ENCODE measurements around the gene DNAH8. TPM values are rescaled to one million over a fixed set of nuclear protein-coding genes. Genes with fewer than 3 reads are reported as not detected.

The DNAH8 gene
- total RNA-seq, 1 donor: under 0.01 TPM

GRCh38 chr6:38901802-38902522 lies 186.9 kb downstream of the DNAH8 start:
- TF ChIP-seq, protein P1, sequence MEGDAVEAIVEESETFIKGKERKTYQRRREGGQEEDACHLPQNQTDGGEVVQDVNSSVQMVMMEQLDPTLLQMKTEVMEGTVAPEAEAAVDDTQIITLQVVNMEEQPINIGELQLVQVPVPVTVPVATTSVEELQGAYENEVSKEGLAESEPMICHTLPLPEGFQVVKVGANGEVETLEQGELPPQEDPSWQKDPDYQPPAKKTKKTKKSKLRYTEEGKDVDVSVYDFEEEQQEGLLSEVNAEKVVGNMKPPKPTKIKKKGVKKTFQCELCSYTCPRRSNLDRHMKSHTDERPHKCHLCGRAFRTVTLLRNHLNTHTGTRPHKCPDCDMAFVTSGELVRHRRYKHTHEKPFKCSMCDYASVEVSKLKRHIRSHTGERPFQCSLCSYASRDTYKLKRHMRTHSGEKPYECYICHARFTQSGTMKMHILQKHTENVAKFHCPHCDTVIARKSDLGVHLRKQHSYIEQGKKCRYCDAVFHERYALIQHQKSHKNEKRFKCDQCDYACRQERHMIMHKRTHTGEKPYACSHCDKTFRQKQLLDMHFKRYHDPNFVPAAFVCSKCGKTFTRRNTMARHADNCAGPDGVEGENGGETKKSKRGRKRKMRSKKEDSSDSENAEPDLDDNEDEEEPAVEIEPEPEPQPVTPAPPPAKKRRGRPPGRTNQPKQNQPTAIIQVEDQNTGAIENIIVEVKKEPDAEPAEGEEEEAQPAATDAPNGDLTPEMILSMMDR (IDR thresholded peaks at IDR 0.05; ENCODE audit: insufficient read depth, low read depth, low read length): no peak
- no peak overlapping the region for H3K4me3 ChIP-seq (ENCODE audit: low read depth, low read length)
- DNase-seq (ENCODE audit: low read depth): no peak

- TF ChIP-seq, protein P1 (IDR thresholded peaks at IDR 0.05; ENCODE audit: insufficient read depth, low read depth, low read length): no peak
- no peak for DNase-seq (ENCODE audit: low read depth)
- no peak overlapping the region for H3K4me3 ChIP-seq (ENCODE audit: low read depth, low read length)
Measured at GRCh38 chr6:38906582-38906981, 191.5 kb downstream of the DNAH8 start.

GRCh38 chr6:38907264-38907663 lies 192.2 kb downstream of the DNAH8 start:
- no peak for DNase-seq (ENCODE audit: low read depth)
- H3K4me3 ChIP-seq (ENCODE audit: low read depth, low read length): no peak overlapping the region
- TF ChIP-seq, protein P1 (IDR thresholded peaks at IDR 0.05; ENCODE audit: insufficient read depth, low read depth, low read length): no peak

DNA sequence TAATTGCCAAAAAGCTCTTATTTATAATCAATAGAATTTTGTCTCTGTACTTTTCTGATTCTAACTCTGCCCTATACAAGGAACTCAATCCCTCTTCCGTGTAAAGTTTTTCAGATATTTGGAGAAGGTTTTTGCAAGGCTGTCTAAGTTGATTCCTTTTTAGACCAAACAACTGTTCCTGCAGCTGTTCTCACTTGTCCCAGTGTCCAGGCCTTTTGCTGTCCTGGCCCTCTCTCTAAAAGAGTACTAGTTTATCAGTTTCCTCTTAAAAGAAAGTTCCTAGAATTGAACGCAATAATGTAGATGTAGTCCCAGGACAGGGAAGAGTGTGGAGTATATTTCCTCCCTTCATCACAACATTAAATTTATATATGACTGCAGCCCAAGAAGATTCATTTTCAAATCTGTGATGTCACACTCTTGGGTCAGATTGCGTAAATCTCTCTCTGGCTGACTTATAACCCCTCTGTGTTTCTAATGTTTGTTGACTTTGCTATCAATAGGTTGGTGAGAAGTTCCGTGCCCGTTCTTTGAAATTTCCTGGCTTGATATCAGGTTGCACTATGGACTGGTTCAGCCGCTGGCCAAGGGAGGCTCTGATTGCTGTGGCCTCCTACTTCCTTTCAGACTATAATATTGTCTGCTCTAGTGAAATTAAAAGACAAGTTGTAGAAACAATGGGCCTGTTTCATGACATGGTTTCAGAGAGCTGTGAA lies 194.1 kb downstream of the DNAH8 start:
- no peak for DNase-seq (ENCODE audit: low read depth)
- H3K4me3 ChIP-seq (ENCODE audit: low read depth, low read length): no peak overlapping the region
- TF ChIP-seq, protein P1 (IDR thresholded peaks at IDR 0.05; ENCODE audit: insufficient read depth, low read depth, low read length): no peak

- no peak for DNase-seq (ENCODE audit: low read depth)
- TF ChIP-seq, protein P1 (IDR thresholded peaks at IDR 0.05; ENCODE audit: insufficient read depth, low read depth, low read length): no peak
- no peak overlapping the region for H3K4me3 ChIP-seq (ENCODE audit: low read depth, low read length)
Measured at GRCh38 chr6:38910207-38910606, 195.1 kb downstream of the DNAH8 start.

- TF ChIP-seq, protein P1 (IDR thresholded peaks at IDR 0.05; ENCODE audit: insufficient read depth, low read depth, low read length): no peak
- H3K4me3 ChIP-seq (ENCODE audit: low read depth, low read length): no peak overlapping the region
- DNase-seq (ENCODE audit: low read depth): no peak
Measured at GRCh38 chr6:38912378-38912777, 197.3 kb downstream of the DNAH8 start.
